Heart right ventricle (tissue), 16 donors: ENCODE data around the gene ADAMTS8. TPM values are rescaled to one million over a fixed set of nuclear protein-coding genes. Genes with fewer than 3 reads are reported as not detected.

Source experiments
- ATAC-seq, 8 donors: fragments of 200-7000 bp; cut with Tn5 transposase; one replicate each; pipeline ENCODE4 v1.9.1; 2020; ENCODE audit warnings: mild to moderate bottlenecking in 8 of 8, moderate library complexity in 8 of 8, moderate number of reproducible peaks in 1 of 8
- DNase-seq, 2 donors: peaks; one replicate each; pipeline ENCODE4 v3.0.0-alpha.2; 2020
- H3K27ac ChIP-seq, 10 donors: fragments of 200-600 bp; sonication (generic) in 2 of 10; one replicate each; pipeline versions ENCODE4 v1.5.0 to v1.8.0; 2020 to 2022; ENCODE audit warnings: mild to moderate bottlenecking in 3 of 10
- H3K27me3 ChIP-seq, 7 donors: fragments of 200-600 bp; one replicate each; pipeline ENCODE4 v1.8.0; 2021 to 2022; ENCODE audit warnings: mild to moderate bottlenecking in 2 of 7
- H3K36me3 ChIP-seq, 9 donors: fragments of 200-600 bp; sonication (generic) in 1 of 9; one replicate each; pipeline versions ENCODE4 v1.5.0 to v1.8.0; 2020 to 2022; ENCODE audit warnings: mild to moderate bottlenecking in 2 of 9
- H3K4me1 ChIP-seq, 9 donors: fragments of 200-600 bp; sonication (generic) in 1 of 9; one replicate each; pipeline versions ENCODE4 v1.5.0 to v1.8.0; 2020 to 2022; ENCODE audit warnings: mild to moderate bottlenecking in 4 of 9
- H3K4me3 ChIP-seq, 10 donors: fragments of 200-600 bp; sonication (generic) in 2 of 10; one replicate each; pipeline versions ENCODE4 v1.5.0 to v1.8.0; 2020 to 2022; ENCODE audit warnings: mild to moderate bottlenecking in 7 of 10, moderate library complexity in 2 of 10
- H3K9me3 ChIP-seq, 11 donors: fragments of 200-600 bp in 10 of 11; sonication (generic) in 2 of 11; one replicate each; pipeline versions ENCODE4 v1.5.0 to v1.8.0; 2013 to 2022; ENCODE audit warnings: mild to moderate bottlenecking in 2 of 11, control low read depth in 1 of 11, moderate library complexity in 1 of 11
- WGBS, 2 donors: extraction: QIAGEN DNeasy Blood & Tissue Kit; methylation state at CpG; one replicate each; pipeline ENCODE4 v1.1.7; 2013; ENCODE audit warnings: inconsistent platforms in 1 of 2; 5-methylcytosine and 5-hydroxymethylcytosine counted together
- intact Hi-C, 10 donors: fragments of 100-400 bp; cut with DNase I; formaldehyde crosslinking; loops; one replicate each; pipeline versions ENCODE4 v1.11.1 to v1.14.2; 2022
- polyA plus RNA-seq, 2 donors: library from polyadenylated mRNA; stranded (reverse); fragments of 200-250 nt; gene quantifications; one replicate each; pipeline ENCODE4 v1.2.3, GENCODE V29; 2013
- total RNA-seq, 10 donors: library from RNA; stranded (reverse); fragmentation: NEBNext Ultra II Directional in 3 of 10; extraction: Animal tissue kit (Norgen Biotek cat#: 25700) in 3 of 10; gene quantifications; one replicate each; pipeline versions ENCODE4 v1.2.1 to v1.2.4, GENCODE V29; 2021 to 2023
- TF ChIP-seq, protein P1 (sequence below), 9 donors: fragments of 200-600 bp; sonication (generic) in 2 of 9; IDR thresholded peaks; one replicate each; pipeline versions ENCODE4 v1.5.0 to v1.8.0; 2021 to 2022; ENCODE audit warnings: antibody characterized with exemption in 9 of 9, mild to moderate bottlenecking in 5 of 9, moderate library complexity in 1 of 9
- donor health status: Arrhythmogenic right ventricular cardiomyopathy.
- donor health status: ischemic (EF 13 %, LVEDD 7.1; RV severe dilation, severe dysfunction).
- donor health status: healthy with polysubstance abuse.
- donor health status: DM: no; HTN: yes; CAD: no.
- donor health status: DM: no; HTN: no; CAD: no.
- donor health status: ischemic (EF 25% LVEDD 6.9; RV normal size, moderate dysfunction).
- donor health status: ischemic (EF 25% LVEDD 5.7; RV mildly dilated, moderate dysfunction).
- donor health status: healthy.
- donor health status: DM: yes; HTN: yes; CAD: no.
- donor health status: Ischemic cardiomyopathy.
- donor health status: ischemic (EF 35%, LVEDD 5.7; RV mildly dilated, moderate dysfunction).
- donor health status: nonischemic (EF 11% LVEDD 7.7; RV severe dilation, severe dysfunction).
- donor health status: DM: yes; HTN: yes; CAD: no.
- donor health status: PGD.
- donor health status: ischemic (EF 29% LVEDD 5.4; RV normal size, mild dysfunction).
- donor health status: nonischemic (EF 23%, LVEDD 6.1; RV moderate dilation, normal function).

Gene ADAMTS8
- total and polyA plus RNA-seq, 12 donors, result 0.28 to 2.6 (median 1.1) TPM

DNA sequence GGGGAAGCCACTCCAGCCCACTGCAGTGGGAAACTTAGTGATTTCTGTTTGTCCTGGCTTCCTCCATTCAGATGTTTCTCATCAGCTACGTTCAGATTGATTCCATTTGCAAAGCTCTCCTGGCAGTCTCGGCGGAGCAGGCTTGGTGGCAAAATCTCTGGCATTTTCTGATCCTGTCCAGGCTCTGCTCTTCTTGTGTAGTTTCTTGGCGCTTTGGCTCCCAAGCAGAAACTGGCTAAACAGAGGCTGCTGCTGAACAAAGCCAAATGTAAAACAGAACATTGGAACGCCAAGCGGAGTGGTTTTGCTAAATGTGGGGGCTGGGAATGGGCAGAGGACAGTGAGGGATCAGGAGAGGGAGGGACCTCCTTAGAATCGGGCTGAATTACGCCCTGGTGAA is 36.7 kb downstream of the ADAMTS8 start:
- H3K36me3 ChIP-seq, result no peaks in the 10 kb centered on the region
- no peaks in the 10 kb centered on the region for H3K27me3 ChIP-seq
- no peaks in the 10 kb centered on the region for H3K9me3 ChIP-seq
- ATAC-seq, result no peak
- H3K4me3 ChIP-seq, result no peak overlapping the region
- WGBS, 2 donors, result 86% methylated on average over 8 of the region's 8 CpGs
- no peak for DNase-seq
- TF ChIP-seq, protein P1, sequence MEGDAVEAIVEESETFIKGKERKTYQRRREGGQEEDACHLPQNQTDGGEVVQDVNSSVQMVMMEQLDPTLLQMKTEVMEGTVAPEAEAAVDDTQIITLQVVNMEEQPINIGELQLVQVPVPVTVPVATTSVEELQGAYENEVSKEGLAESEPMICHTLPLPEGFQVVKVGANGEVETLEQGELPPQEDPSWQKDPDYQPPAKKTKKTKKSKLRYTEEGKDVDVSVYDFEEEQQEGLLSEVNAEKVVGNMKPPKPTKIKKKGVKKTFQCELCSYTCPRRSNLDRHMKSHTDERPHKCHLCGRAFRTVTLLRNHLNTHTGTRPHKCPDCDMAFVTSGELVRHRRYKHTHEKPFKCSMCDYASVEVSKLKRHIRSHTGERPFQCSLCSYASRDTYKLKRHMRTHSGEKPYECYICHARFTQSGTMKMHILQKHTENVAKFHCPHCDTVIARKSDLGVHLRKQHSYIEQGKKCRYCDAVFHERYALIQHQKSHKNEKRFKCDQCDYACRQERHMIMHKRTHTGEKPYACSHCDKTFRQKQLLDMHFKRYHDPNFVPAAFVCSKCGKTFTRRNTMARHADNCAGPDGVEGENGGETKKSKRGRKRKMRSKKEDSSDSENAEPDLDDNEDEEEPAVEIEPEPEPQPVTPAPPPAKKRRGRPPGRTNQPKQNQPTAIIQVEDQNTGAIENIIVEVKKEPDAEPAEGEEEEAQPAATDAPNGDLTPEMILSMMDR (IDR thresholded peaks at IDR 0.05), result no peak
- H3K27ac ChIP-seq, result no peak overlapping the region
- intact Hi-C loops, result no loop called here
- H3K4me1 ChIP-seq, result peaks cover 4 to 18% (median 13%) of the 10 kb centered on the region in 9 donors

DNA sequence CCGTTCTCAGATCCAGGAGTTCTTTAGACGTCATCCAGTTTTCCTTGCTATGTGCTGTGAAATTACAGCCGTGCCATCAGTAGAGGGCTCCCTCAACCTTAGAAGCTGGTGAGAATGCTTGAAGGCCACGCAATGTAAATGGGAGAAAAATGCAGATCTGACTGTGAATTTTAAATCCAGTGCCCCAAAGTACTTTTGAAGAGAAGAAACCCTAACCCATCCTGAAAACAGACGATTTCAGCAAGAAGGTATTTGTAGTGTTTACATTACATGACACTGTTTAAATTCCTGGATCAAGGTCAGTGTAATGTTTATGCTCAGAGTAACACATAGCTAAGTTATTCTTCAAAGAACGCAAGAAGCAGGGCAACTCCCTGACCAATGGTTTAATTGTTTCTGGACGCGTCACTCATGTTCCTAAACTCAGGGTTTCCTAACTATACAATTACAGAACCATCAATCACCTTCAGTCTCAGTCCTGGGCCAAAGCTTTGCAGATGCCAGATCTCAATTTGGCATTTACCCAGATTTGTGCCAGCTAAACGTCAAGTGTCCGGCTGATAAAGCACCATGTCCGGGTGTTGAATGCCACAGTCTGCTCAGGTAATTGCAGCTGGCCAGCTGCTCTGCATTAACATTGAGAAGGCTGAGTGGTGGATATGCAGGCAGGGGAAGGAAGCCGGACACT is 38.2 kb downstream of the ADAMTS8 start:
- WGBS, 2 donors, result 44 to 52% methylated on average over 12 of the region's 12 CpGs
- TF ChIP-seq, protein P1 (IDR thresholded peaks at IDR 0.05), result peak in 6 of 9 donors; percentile 38 to 58 (median 47)
- Histone ChIP-seq H3K4me3 (no peak overlapping the region), H3K27ac (no peak overlapping the region), H3K4me1 (peaks cover 4 to 18% (median 13%) of the 10 kb centered on the region in 9 donors), H3K36me3 (no peaks in the 10 kb centered on the region), H3K9me3 (no peaks in the 10 kb centered on the region), H3K27me3 (no peaks in the 10 kb centered on the region)
- DNase-seq (no peak), ATAC-seq (peak in 5 of 8 donors; percentile 55 to 81 (median 65))
- intact Hi-C loops, result no loop called here

DNA sequence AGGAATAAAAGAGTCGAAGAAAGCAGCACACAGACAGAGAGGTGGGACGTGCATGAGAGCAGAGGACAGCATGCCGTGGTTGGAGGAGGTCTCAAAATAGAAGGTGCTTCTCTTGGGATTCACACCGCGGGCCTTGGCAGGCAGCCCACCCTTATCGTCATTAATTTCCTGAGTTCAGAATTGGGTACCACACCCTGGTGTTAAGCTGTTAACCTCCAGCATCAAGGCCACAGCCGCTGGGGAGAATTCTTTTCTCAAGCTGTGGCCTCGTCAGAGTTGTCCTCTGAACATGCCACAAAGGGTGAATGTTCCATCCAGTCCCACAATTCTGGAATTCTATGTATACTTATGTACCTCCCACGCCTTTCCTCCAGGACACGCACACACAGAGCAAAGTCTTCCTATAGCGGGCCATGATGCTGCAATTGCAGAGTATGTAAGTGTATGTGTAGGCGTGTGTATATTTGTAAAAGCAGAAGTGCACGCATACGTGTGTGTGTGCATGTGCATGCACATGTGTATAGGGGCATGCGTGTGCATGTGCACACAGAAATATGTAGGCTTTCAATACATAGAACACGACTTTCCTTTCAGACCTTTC is 39.0 kb downstream of the ADAMTS8 start:
- intact Hi-C loops, result loop anchor here in 2 of 10 donors (10.0 kb wide), 1 partner anchor 175 kb away; no protein-coding TSS in a partner anchor
- DNase-seq (peak; percentile 49 to 55), ATAC-seq (peak in 7 of 8 donors; percentile 37 to 85 (median 72))
- Histone ChIP-seq H3K9me3 (no peaks in the 10 kb centered on the region), H3K4me3 (peak overlapping the region in 7 of 10 donors; percentile 3 to 38 (median 25)), H3K4me1 (peaks cover 4 to 18% (median 13%) of the 10 kb centered on the region in 9 donors), H3K36me3 (no peaks in the 10 kb centered on the region), H3K27ac (peak overlapping the region in 5 of 10 donors; percentile 25 to 67 (median 41)), H3K27me3 (no peaks in the 10 kb centered on the region)
- WGBS, 2 donors, result 46 to 53% methylated on average over 16 of the region's 16 CpGs
- TF ChIP-seq, protein P1 (IDR thresholded peaks at IDR 0.05), result no peak

GRCh38 chr11:130388607-130389205 is 39.7 kb downstream of the ADAMTS8 start:
- peak overlapping the region in 5 of 10 donors; percentile 25 to 67 (median 41) for H3K27ac ChIP-seq
- peaks cover 4 to 18% (median 13%) of the 10 kb centered on the region in 9 donors for H3K4me1 ChIP-seq
- ATAC-seq, result peak in 3 of 8 donors; percentile 44 to 61 (median 48)
- no peak for DNase-seq
- WGBS, 2 donors, result 66 to 76% methylated on average over 11 of the region's 11 CpGs
- TF ChIP-seq, protein P1 (IDR thresholded peaks at IDR 0.05), result no peak
- intact Hi-C loops, result loop anchor here in 2 of 10 donors (10.0 kb wide), 1 partner anchor 174 kb away; no protein-coding TSS in a partner anchor
- H3K4me3 ChIP-seq, result peak overlapping the region in 7 of 10 donors; percentile 3 to 38 (median 25)
- no peaks in the 10 kb centered on the region for H3K9me3 ChIP-seq
- H3K27me3 ChIP-seq, result no peaks in the 10 kb centered on the region
- H3K36me3 ChIP-seq, result no peaks in the 10 kb centered on the region
